HTERT RPE-1 (cell line): ENCODE results near the gene TBX10.

Source experiments
- in situ Hi-C: fragments of 300-500 bp; cut with MboI; formaldehyde crosslinking; loops from 4 replicates; pipeline ENCODE4 v1.14.3; 2020; ENCODE audit warnings: low sequenced_read_pairs

Gene TBX10

DNA sequence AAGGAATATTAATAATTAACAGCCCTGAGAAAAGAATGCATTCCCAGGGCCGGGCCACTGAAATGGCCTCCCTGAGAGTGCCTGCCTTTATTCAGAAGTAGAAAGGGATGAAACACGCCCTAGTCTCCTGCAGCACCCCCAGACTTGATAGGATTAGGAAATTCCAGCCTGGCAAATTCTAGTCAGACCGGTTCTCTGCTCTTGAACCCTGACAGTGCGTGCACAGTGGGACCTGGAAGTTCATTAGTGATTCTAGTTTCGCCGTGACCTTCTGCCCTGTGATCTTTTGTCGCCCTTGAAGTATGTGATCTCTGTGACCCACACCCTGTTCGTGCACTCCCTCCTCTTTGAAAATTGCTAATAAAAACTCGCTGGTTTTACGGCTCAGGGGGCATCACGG lies 58.1 kb downstream of the TBX10 start:
- in situ Hi-C loops: no loop called here
